Mucosa of stomach (tissue), 1 donor: ENCODE results near the gene CYP46A1.
"Not testable (repeated sequence)": the region's sequence is repeated elsewhere in the genome, so short reads cannot be mapped to it uniquely, and the experiment has no call there.

ENCODE experiments used
- H3K27me3 ChIP-seq: one replicate; pipeline ENCODE4 v1.7.0; 2013; ENCODE audit warnings: mild to moderate bottlenecking, low read length; ENCODE audit not compliant: control insufficient read depth, insufficient read depth
- H3K36me3 ChIP-seq: one replicate; pipeline ENCODE4 v1.7.0; 2013; ENCODE audit warnings: low read length; ENCODE audit not compliant: control insufficient read depth, insufficient read depth
- H3K4me1 ChIP-seq: one replicate; pipeline ENCODE4 v1.7.0; 2013; ENCODE audit warnings: mild to moderate bottlenecking, low read length; ENCODE audit not compliant: control insufficient read depth, insufficient read depth
- H3K4me3 ChIP-seq: one replicate; pipeline ENCODE4 v1.7.0; 2013; ENCODE audit warnings: low read length
- H3K9ac ChIP-seq: one replicate; pipeline ENCODE4 v1.7.0; 2013; ENCODE audit warnings: mild to moderate bottlenecking, low read length, moderate library complexity
- H3K9me3 ChIP-seq: one replicate; pipeline ENCODE4 v1.7.0; 2013; ENCODE audit warnings: mild to moderate bottlenecking, low read length, moderate library complexity; ENCODE audit not compliant: control insufficient read depth
- donor health status: Pancreatic carcinoma.

Gene CYP46A1

DNA sequence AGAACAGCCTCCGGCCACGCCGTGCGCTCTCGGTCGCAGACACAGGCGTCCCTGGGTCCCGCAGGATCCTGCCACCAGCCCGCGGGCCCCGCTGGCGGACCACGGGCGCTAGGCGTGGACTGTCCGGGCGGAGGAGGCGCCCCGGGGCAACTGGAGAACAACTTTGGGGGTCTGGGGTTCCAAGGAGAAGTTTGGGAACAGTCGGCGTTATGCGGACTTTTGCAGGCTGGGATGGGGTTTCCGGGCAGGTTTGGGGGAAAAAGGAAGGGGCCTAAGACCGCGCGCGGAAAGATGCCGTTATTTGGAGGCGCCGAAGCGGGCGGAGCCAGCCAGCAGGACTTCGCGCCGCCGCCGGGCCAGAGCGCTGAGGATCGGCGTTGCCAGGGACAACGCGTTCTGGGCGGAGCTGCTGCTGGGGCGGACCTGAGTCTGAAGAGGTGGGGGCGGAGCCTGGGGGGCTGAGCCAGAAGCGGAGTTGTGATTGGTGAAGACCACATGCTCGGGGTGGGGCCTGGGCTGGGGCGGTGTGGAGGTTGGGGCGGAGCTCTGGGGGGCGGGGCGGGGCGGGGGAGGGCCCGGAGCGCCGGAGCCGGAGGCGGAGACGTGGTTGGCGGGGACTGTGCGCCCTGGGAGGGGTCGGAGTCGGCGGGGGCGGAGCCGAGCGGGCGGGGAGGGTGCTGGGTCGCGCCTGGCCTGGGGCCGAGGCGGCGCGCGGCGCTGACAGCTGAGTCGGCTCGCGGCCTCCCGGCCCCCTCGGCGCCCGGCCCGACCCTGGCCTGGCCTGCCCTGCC, at the start of gene CYP46A1:
Gene CYP46A1, plus strand, starts transcription at position 680 of the 791 bp plus-strand sequence. CDS start 120 bp downstream, outside the sequence.
- H3K4me3 ChIP-seq = peak within 1 kb of the TSS; percentile 82
- H3K4me1 ChIP-seq = peaks cover 15% of the 10 kb centered on the region
- H3K9ac ChIP-seq = peak within 1 kb of the TSS; percentile 80
- H3K9me3 ChIP-seq = no peaks in the 10 kb centered on the region
- peaks cover 33% of the 10 kb centered on the region for H3K27me3 ChIP-seq
- H3K36me3 ChIP-seq = no peaks in the 10 kb centered on the region

DNA sequence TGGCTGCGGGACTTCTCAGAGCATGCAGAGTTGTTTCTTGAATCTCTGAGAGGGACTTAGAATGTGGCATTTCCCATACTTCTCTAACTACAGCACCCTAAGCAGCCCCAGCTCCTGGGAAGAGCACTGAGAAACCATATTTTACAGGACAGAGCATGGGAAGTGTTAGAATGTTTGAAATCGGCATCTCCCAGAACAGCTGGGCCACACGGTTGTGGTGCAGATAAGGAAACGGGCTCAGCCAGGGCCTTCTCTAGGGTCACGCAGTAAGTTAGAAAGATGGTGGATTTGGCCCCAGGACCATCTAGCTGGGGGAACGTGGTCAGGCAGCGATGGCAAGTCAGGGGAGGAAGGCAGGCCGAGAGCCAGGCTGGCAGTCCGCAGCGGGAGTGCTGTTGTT, 49.7 kb upstream of the CYP46A1 start:
- Histone ChIP-seq H3K9me3 (no peaks in the 10 kb centered on the region), H3K4me1 (no peaks in the 10 kb centered on the region), H3K4me3 (no peak overlapping the region), H3K36me3 (no peaks in the 10 kb centered on the region), H3K9ac (no peak overlapping the region), H3K27me3 (peaks cover 2% of the 10 kb centered on the region)

GRCh38 chr14:99635116-99635515, 49.0 kb upstream of the CYP46A1 start:
- Histone ChIP-seq H3K4me1 (no peaks in the 10 kb centered on the region), H3K9ac (no peak overlapping the region), H3K4me3 (no peak overlapping the region), H3K36me3 (no peaks in the 10 kb centered on the region), H3K27me3 (peaks cover 2% of the 10 kb centered on the region), H3K9me3 (no peaks in the 10 kb centered on the region)

DNA sequence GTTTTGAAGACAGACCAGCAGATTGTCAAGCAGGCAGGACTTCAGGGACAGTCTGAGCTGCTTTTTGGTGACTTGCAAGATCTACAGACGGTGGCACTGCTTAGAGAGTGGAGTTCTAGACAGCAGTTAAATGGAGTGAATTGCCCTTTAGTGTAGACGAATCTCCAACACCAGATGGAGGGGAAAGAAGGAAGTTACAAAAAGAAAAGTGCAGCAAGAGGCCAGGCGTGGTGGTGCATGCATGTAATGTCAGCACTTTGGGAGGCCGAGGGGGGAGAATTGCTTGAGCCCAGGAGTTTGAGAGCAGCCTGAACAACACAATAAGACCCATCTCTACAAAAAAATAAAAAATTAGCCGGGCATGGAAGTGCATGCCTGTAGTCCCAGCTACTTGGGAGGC, 47.6 kb upstream of the CYP46A1 start:
- no peak overlapping the region for H3K9ac ChIP-seq
- H3K27me3 ChIP-seq = peaks cover 2% of the 10 kb centered on the region
- H3K4me1 ChIP-seq = no peaks in the 10 kb centered on the region
- H3K9me3 ChIP-seq = no peaks in the 10 kb centered on the region
- H3K4me3 ChIP-seq = no peak overlapping the region
- H3K36me3 ChIP-seq = no peaks in the 10 kb centered on the region

GRCh38 chr14:99637624-99638023, 46.5 kb upstream of the CYP46A1 start:
- Histone ChIP-seq H3K36me3 (no peaks in the 10 kb centered on the region), H3K4me1 (no peaks in the 10 kb centered on the region), H3K9me3 (no peaks in the 10 kb centered on the region), H3K9ac (no peak overlapping the region), H3K4me3 (no peak overlapping the region), H3K27me3 (peaks cover 2% of the 10 kb centered on the region)

GRCh38 chr14:99642771-99643170, 41.3 kb upstream of the CYP46A1 start:
- H3K4me1 ChIP-seq, H3K36me3 ChIP-seq, H3K9me3 ChIP-seq, H3K4me3 ChIP-seq, H3K9ac ChIP-seq: not testable (repeated sequence)
- H3K27me3 ChIP-seq = peaks cover 22% of the 10 kb centered on the region

GRCh38 chr14:99643343-99643742, 40.8 kb upstream of the CYP46A1 start:
- no peak overlapping the region for H3K4me3 ChIP-seq

DNA sequence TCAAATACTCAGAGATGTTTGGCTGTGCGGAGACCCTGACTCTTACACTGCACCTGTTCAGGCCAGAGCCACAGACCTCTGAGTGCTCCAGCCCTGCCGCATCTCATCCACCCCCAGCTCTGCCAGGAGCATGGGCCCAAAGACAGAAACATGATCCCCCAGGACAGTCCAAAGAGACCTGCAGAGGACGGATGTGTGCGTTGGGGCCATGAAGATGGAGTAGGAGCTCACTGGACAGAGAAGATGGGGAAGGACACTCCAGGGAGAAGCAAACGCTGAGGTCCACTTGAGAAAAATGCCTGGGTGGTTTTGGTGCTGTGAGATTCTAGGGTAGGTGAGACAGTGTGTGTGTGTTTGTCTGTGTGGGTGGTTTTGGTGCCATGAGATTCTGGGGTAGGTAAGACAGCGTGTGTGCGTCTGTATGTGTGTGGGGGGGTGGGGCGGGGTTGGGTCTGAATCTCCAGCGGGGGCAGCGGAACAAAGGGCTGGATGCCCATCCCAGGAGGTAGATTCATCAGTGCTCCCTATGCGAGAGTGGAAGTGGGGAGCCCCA, 40.0 kb upstream of the CYP46A1 start:
- H3K4me3 ChIP-seq = no peak overlapping the region
- no peak overlapping the region for H3K9ac ChIP-seq

More at GRCh38 chr14:99643343-99643742, 40.8 kb upstream of the CYP46A1 start:
- H3K27me3 ChIP-seq = peaks cover 22% of the 10 kb centered on the region
- H3K36me3 ChIP-seq = no peaks in the 10 kb centered on the region
- H3K9me3 ChIP-seq = no peaks in the 10 kb centered on the region
- peaks cover 8% of the 10 kb centered on the region for H3K4me1 ChIP-seq
- no peak overlapping the region for H3K9ac ChIP-seq

GRCh38 chr14:99644723-99645544, 39.2 kb upstream of the CYP46A1 start, which contains the start of gene HHIPL1:
TSS of gene HHIPL1 (plus strand) at chr14:99645129. CDS start at chr14:99645208, 79 bp downstream.
- Histone ChIP-seq H3K4me3 (no peak within 1 kb of the TSS), H3K27me3 (peaks cover 22% of the 10 kb centered on the region), H3K9me3 (no peaks in the 10 kb centered on the region), H3K9ac (no peak within 1 kb of the TSS), H3K4me1 (peaks cover 8% of the 10 kb centered on the region), H3K36me3 (no peaks in the 10 kb centered on the region)

More for the DNA sequence above, 40.0 kb upstream of the CYP46A1 start:
- Histone ChIP-seq H3K9me3 (no peaks in the 10 kb centered on the region), H3K27me3 (peaks cover 22% of the 10 kb centered on the region), H3K4me1 (peaks cover 8% of the 10 kb centered on the region), H3K36me3 (no peaks in the 10 kb centered on the region)

GRCh38 chr14:99645545-99646505, 38.3 kb upstream of the CYP46A1 start:
- Histone ChIP-seq H3K9me3 (no peaks in the 10 kb centered on the region), H3K4me1 (peaks cover 8% of the 10 kb centered on the region), H3K4me3 (no peak overlapping the region), H3K27me3 (peaks cover 22% of the 10 kb centered on the region), H3K9ac (no peak overlapping the region), H3K36me3 (no peaks in the 10 kb centered on the region)

DNA sequence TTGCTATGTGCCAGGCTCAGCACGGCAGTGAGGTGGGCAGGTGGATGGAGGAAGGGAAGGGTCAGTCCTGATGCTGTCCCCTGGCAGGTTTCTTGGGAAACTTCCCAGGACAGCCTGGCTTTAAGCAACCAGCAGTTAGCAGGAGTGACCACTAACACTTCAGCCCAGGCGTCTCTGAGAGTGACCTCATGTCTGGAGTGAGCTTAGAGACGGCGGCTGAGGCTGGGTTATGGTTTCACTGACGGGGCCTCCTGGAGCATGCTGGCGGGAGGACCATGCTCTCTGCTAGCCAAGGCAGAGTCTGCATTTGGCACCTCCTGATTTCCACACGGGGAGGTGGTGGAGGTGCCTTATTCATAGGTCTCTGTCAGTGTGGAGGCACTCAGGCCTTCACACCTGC, 36.7 kb upstream of the CYP46A1 start:
- Histone ChIP-seq H3K9me3 (no peaks in the 10 kb centered on the region), H3K4me1 (peaks cover 8% of the 10 kb centered on the region), H3K27me3 (peaks cover 22% of the 10 kb centered on the region), H3K9ac (no peak overlapping the region), H3K36me3 (no peaks in the 10 kb centered on the region), H3K4me3 (no peak overlapping the region)
